Peyer's patch (tissue), 4 donors: Measurements from ENCODE around the gene LRCH3.

Experiments
- CTCF ChIP-seq, 6 experiments: fragments of 450-650 bp in 4 of 6; fragments of 200-600 bp in 2 of 6; sonication (generic) in 1 of 6; IDR thresholded peaks; one replicate each; pipeline ENCODE4 v1.5.1; 2017 to 2019; ENCODE audit warnings: antibody characterized with exemption in 6 of 6, mild to moderate bottlenecking in 3 of 6, moderate library complexity in 1 of 6
- POLR2A ChIP-seq, 2 donors: fragments of 450-650 bp; IDR thresholded peaks; one replicate each; pipeline ENCODE4 v1.5.1; 2017; ENCODE audit warnings: antibody characterized with exemption in 2 of 2, mild to moderate bottlenecking in 2 of 2, moderate library complexity in 2 of 2

DNA sequence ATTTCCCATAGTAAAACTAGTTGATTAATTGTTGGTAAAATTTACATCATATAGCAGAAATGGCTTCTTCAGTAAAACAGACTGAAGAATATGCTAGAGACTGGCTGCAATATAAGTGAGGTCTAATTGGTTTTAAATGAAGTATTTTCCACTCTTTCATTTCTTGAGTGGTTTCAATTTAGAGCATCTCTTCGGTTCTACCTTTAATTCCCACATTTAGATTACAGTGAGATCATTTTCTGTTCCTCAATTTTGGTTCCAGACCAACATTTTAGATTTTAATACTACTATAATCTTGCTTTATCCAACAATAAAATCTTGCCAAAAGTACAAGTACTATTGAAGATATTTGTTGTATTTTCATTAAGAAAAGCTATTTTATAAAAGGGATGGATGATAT, 1.0 kb upstream of the LRCH3 start:
- TF ChIP-seq CTCF (IDR thresholded peaks at IDR 0.05) = no peak
- no peak for TF ChIP-seq POLR2A (IDR thresholded peaks at IDR 0.05)
